Colonic mucosa (tissue), 4 donors: Measurements from ENCODE around the gene CHST3. TPM values are rescaled to one million over a fixed set of nuclear protein-coding genes. Genes with fewer than 3 reads are reported as not detected.

Experiments used
- DNase-seq: peaks from one replicate; pipeline ENCODE4 v3.0.0-alpha.2; 2020
- H3K27ac ChIP-seq: fragments of 200-600 bp; one replicate; pipeline ENCODE4 v1.8.0; 2021
- H3K27me3 ChIP-seq: fragments of 200-600 bp; one replicate; pipeline ENCODE4 v1.8.0; 2021
- H3K36me3 ChIP-seq: fragments of 200-600 bp; one replicate; pipeline ENCODE4 v1.8.0; 2021
- H3K4me1 ChIP-seq: fragments of 200-600 bp; one replicate; pipeline ENCODE4 v1.8.0; 2021; ENCODE audit warnings: mild to moderate bottlenecking
- H3K4me3 ChIP-seq: fragments of 200-600 bp; one replicate; pipeline ENCODE4 v1.8.0; 2021
- H3K9ac ChIP-seq, 2 donors: one replicate each; pipeline ENCODE4 v1.7.0; 2013; ENCODE audit warnings: control low read depth in 2 of 2, low read depth in 2 of 2, low read length in 2 of 2
- H3K9me3 ChIP-seq: fragments of 200-600 bp; one replicate; pipeline ENCODE4 v1.8.0; 2021
- CTCF ChIP-seq: fragments of 200-600 bp; IDR thresholded peaks from one replicate; pipeline ENCODE4 v1.8.0; 2022; ENCODE audit warnings: antibody characterized with exemption, mild to moderate bottlenecking
- intact Hi-C: fragments of 100-400 bp; cut with DNase I; formaldehyde crosslinking; loops from one replicate; pipeline ENCODE4 v1.14.1; 2022
- total RNA-seq, 2 donors: library from RNA; stranded (reverse); fragmentation: NEBNext Ultra II Directional in 1 of 2; extraction: Animal tissue kit (Norgen Biotek cat#: 25700) in 1 of 2; gene quantifications; one replicate each; pipeline ENCODE4 v1.2.1, GENCODE V29; 2021
- donor health status: healthy.
- donor health status: DM: no; HTN: no; CAD: no.
- donor health status: DM: no; HTN: no; CAD: no.

Gene CHST3
- total RNA-seq, 2 donors from 2014 or later, result 2.5 to 3.4 TPM

GRCh38 chr10:72035252-72035887 is 71.2 kb downstream of the CHST3 start:
- intact Hi-C loops, result no loop called here
- H3K4me1 ChIP-seq, result no peaks in the 10 kb centered on the region
- no peaks in the 10 kb centered on the region for H3K36me3 ChIP-seq
- TF ChIP-seq CTCF, result no peak
- no peaks in the 10 kb centered on the region for H3K27me3 ChIP-seq
- H3K9me3 ChIP-seq, result no peaks in the 10 kb centered on the region
- no peak overlapping the region for H3K27ac ChIP-seq
- DNase-seq, result no peak
- H3K4me3 ChIP-seq, result no peak overlapping the region
- no peak overlapping the region for H3K9ac ChIP-seq

- DNase-seq, result no peak
- Histone ChIP-seq H3K36me3 (no peaks in the 10 kb centered on the region), H3K9ac (no peak overlapping the region), H3K9me3 (no peaks in the 10 kb centered on the region), H3K4me3 (no peak overlapping the region), H3K27ac (no peak overlapping the region), H3K4me1 (no peaks in the 10 kb centered on the region), H3K27me3 (no peaks in the 10 kb centered on the region)
- intact Hi-C loops, result no loop called here
- no peak for TF ChIP-seq CTCF
These were observed 73.1 kb downstream of the CHST3 start for GRCh38 chr10:72037266-72037665.

- intact Hi-C loops, result no loop called here
These were observed 73.6 kb downstream of the CHST3 start for GRCh38 chr10:72037811-72038210.

GRCh38 chr10:72038458-72039001 is 74.3 kb downstream of the CHST3 start:
- intact Hi-C loops, result no loop called here
- no peaks in the 10 kb centered on the region for H3K4me1 ChIP-seq
- no peaks in the 10 kb centered on the region for H3K27me3 ChIP-seq
- no peaks in the 10 kb centered on the region for H3K9me3 ChIP-seq
- H3K27ac ChIP-seq, result no peak overlapping the region
- H3K36me3 ChIP-seq, result no peaks in the 10 kb centered on the region
- H3K4me3 ChIP-seq, result no peak overlapping the region
- no peak for DNase-seq
- TF ChIP-seq CTCF, result no peak
- no peak overlapping the region for H3K9ac ChIP-seq

More at GRCh38 chr10:72037811-72038210, 73.6 kb downstream of the CHST3 start:
- no peak for DNase-seq
- Histone ChIP-seq H3K4me3 (no peak overlapping the region), H3K9me3 (no peaks in the 10 kb centered on the region), H3K4me1 (no peaks in the 10 kb centered on the region), H3K9ac (no peak overlapping the region), H3K27me3 (no peaks in the 10 kb centered on the region), H3K27ac (no peak overlapping the region), H3K36me3 (no peaks in the 10 kb centered on the region)
- TF ChIP-seq CTCF, result no peak

GRCh38 chr10:72039377-72039776 is 75.2 kb downstream of the CHST3 start:
- no peaks in the 10 kb centered on the region for H3K4me1 ChIP-seq
- no peak for DNase-seq
- H3K9ac ChIP-seq, result no peak overlapping the region
- no peaks in the 10 kb centered on the region for H3K36me3 ChIP-seq
- intact Hi-C loops, result no loop called here
- no peaks in the 10 kb centered on the region for H3K9me3 ChIP-seq
- no peak overlapping the region for H3K27ac ChIP-seq
- H3K27me3 ChIP-seq, result no peaks in the 10 kb centered on the region
- TF ChIP-seq CTCF, result no peak
- H3K4me3 ChIP-seq, result no peak overlapping the region
